ENCODE measurements around the gene GPX4.

GPX4 gene

GRCh38 chr19:1143828-1144399 is 40.1 kb downstream of the GPX4 start:
- Histone ChIP-seq H3K9me3 (no peaks in the 10 kb centered on the region), H3K4me1 (no peaks in the 10 kb centered on the region), H3K27me3 (no peaks in the 10 kb centered on the region), H3K4me3 (ENCODE audit: low read depth, low read length) (no peak overlapping the region), H3K36me3 (peaks cover 14% of the 10 kb centered on the region)
- TF ChIP-seq, protein P1, sequence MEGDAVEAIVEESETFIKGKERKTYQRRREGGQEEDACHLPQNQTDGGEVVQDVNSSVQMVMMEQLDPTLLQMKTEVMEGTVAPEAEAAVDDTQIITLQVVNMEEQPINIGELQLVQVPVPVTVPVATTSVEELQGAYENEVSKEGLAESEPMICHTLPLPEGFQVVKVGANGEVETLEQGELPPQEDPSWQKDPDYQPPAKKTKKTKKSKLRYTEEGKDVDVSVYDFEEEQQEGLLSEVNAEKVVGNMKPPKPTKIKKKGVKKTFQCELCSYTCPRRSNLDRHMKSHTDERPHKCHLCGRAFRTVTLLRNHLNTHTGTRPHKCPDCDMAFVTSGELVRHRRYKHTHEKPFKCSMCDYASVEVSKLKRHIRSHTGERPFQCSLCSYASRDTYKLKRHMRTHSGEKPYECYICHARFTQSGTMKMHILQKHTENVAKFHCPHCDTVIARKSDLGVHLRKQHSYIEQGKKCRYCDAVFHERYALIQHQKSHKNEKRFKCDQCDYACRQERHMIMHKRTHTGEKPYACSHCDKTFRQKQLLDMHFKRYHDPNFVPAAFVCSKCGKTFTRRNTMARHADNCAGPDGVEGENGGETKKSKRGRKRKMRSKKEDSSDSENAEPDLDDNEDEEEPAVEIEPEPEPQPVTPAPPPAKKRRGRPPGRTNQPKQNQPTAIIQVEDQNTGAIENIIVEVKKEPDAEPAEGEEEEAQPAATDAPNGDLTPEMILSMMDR (IDR thresholded peaks at IDR 0.05; ENCODE audit: low read depth, low read length), result no peak
- no peak for DNase-seq

DNA sequence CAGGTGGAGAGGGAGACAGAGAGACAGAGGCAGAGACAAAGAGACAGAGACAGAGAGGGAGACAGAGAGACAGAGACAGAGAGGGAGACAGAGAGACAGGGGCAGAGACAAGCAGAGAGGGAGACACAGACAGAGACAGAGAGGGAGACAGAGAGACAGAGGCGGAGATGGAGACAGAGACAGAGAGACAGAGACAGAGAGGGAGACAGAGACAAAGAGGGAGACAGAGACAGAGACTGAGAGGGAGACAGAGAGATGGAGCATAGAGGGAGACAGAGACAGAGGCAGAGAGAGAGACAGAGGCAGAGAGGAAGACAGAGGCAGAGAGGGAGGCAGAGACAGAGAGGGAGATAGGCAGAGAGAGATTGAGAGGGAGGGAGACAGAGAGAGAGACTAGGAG is 40.9 kb downstream of the GPX4 start:
- Histone ChIP-seq H3K27me3 (no peaks in the 10 kb centered on the region), H3K36me3 (peaks cover 14% of the 10 kb centered on the region), H3K4me3 (ENCODE audit: low read depth, low read length) (no peak overlapping the region), H3K9me3 (no peaks in the 10 kb centered on the region), H3K4me1 (no peaks in the 10 kb centered on the region)
- DNase-seq, result no peak
- TF ChIP-seq, protein P1 (IDR thresholded peaks at IDR 0.05; ENCODE audit: low read depth, low read length), result no peak

- TF ChIP-seq, protein P1 (IDR thresholded peaks at IDR 0.05; ENCODE audit: low read depth, low read length), result no peak
- Histone ChIP-seq H3K4me3 (ENCODE audit: low read depth, low read length) (no peak overlapping the region), H3K9me3 (no peaks in the 10 kb centered on the region), H3K36me3 (peaks cover 14% of the 10 kb centered on the region), H3K27me3 (no peaks in the 10 kb centered on the region), H3K4me1 (no peaks in the 10 kb centered on the region)
- DNase-seq, result no peak
Observed at GRCh38 chr19:1145635-1146411, 42.0 kb downstream of the GPX4 start.

GRCh38 chr19:1146412-1146699 is 42.6 kb downstream of the GPX4 start:
- H3K4me3 ChIP-seq (ENCODE audit: low read depth, low read length), result no peak overlapping the region
- peaks cover 14% of the 10 kb centered on the region for H3K36me3 ChIP-seq
- H3K27me3 ChIP-seq, result no peaks in the 10 kb centered on the region
- TF ChIP-seq, protein P1 (IDR thresholded peaks at IDR 0.05; ENCODE audit: low read depth, low read length), result no peak
- no peaks in the 10 kb centered on the region for H3K4me1 ChIP-seq
- no peaks in the 10 kb centered on the region for H3K9me3 ChIP-seq
- DNase-seq, result no peak

GRCh38 chr19:1146858-1147780 is 43.3 kb downstream of the GPX4 start:
- H3K36me3 ChIP-seq, result peaks cover 14% of the 10 kb centered on the region
- DNase-seq, result no peak

More at GRCh38 chr19:1146858-1147780, 43.3 kb downstream of the GPX4 start:
- Histone ChIP-seq H3K27me3 (no peaks in the 10 kb centered on the region), H3K9me3 (no peaks in the 10 kb centered on the region), H3K4me1 (no peaks in the 10 kb centered on the region), H3K4me3 (ENCODE audit: low read depth, low read length) (no peak overlapping the region)
- TF ChIP-seq, protein P1 (IDR thresholded peaks at IDR 0.05; ENCODE audit: low read depth, low read length), result no peak
